Thyroid gland (tissue), 4 donors: Measurements from ENCODE around the gene MOGAT1.

Experiments
- CTCF ChIP-seq, 6 experiments: fragments of 200-600 bp in 3 of 6; fragments of 450-650 bp in 3 of 6; sonication (generic) in 3 of 6; IDR thresholded peaks; one replicate each; pipeline ENCODE4 v1.5.1; 2016 to 2019; ENCODE audit warnings: antibody characterized with exemption in 6 of 6, mild to moderate bottlenecking in 2 of 6, inconsistent platforms in 1 of 6, moderate library complexity in 1 of 6
- POLR2A ChIP-seq, 2 donors: fragments of 450-650 bp; IDR thresholded peaks; one replicate each; pipeline ENCODE4 v1.6.1; 2017; ENCODE audit warnings: antibody characterized with exemption in 2 of 2, mild to moderate bottlenecking in 2 of 2, moderate library complexity in 1 of 2

GRCh38 chr2:222739939-222740338 is 68.5 kb downstream of the MOGAT1 start:
- TF ChIP-seq CTCF (IDR thresholded peaks at IDR 0.05): no peak
- no peak for TF ChIP-seq POLR2A (IDR thresholded peaks at IDR 0.05)
